A673 (cell line): ENCODE data around the gene CSTF1. TPM values are rescaled to one million over a fixed set of nuclear protein-coding genes. Genes with fewer than 3 reads are reported as not detected.

ENCODE experiments used
- BruUV-seq: library from RNA; stranded (reverse); fragments of 400-500 nt; replicated peaks from 2 replicates; lab custom pipeline; 2021; lab: Mats Ljungman, UMichigan
- CTCF ChIA-PET: fragments of 300-600 bp; sonication (Branson Sonifier 250); formaldehyde crosslinking; loops from one replicate; lab custom pipeline; 2022; ENCODE audit warnings: antibody characterized with exemption; lab: Charles Lee
- POLR2A ChIA-PET: fragments of 300-600 bp; sonication (Branson Sonifier 250); formaldehyde crosslinking; loops from one replicate; lab custom pipeline; 2022; ENCODE audit warnings: antibody characterized with exemption; ENCODE audit not compliant: low non-redundant PET; lab: Charles Lee
- DNase-seq: peaks from one replicate; pipeline ENCODE4 v3.0.0-alpha.2; 2015; ENCODE audit warnings: low spot score
- H3K27ac ChIP-seq: fragments of 200-600 bp; sonication (generic); 2 replicates; pipeline ENCODE4 v1.5.1; 2016; ENCODE audit warnings: mixed run types, low read depth, mild to moderate bottlenecking, mixed read lengths, antibody characterized with exemption, low read length; ENCODE audit not compliant: poor library complexity, severe bottlenecking
- H3K27me3 ChIP-seq: fragments of 200-600 bp; sonication (generic); replicated peaks from 2 replicates; pipeline ENCODE4 v1.6.1; 2017; ENCODE audit warnings: mixed run types, low read depth, mild to moderate bottlenecking, mixed read lengths, antibody characterized with exemption, low read length; ENCODE audit not compliant: insufficient read depth, poor library complexity
- H3K36me3 ChIP-seq: fragments of 200-600 bp; sonication (generic); 2 replicates; pipeline ENCODE4 v1.6.1; 2016; ENCODE audit warnings: mixed run types, mild to moderate bottlenecking, mixed read lengths, antibody characterized with exemption, low read length; ENCODE audit not compliant: insufficient read depth, poor library complexity, severe bottlenecking
- H3K4me1 ChIP-seq: fragments of 200-600 bp; sonication (generic); 2 replicates; pipeline ENCODE4 v1.6.1; 2017; ENCODE audit warnings: mixed run types, mild to moderate bottlenecking, mixed read lengths, antibody characterized with exemption, low read length; ENCODE audit not compliant: insufficient read depth, poor library complexity, severe bottlenecking
- H3K4me3 ChIP-seq: fragments of 200-600 bp; sonication (generic); 2 replicates; pipeline ENCODE4 v1.5.1; 2016; ENCODE audit warnings: low read depth, mixed run types, mild to moderate bottlenecking, mixed read lengths, low read length; ENCODE audit not compliant: poor library complexity, severe bottlenecking
- H3K9me3 ChIP-seq: fragments of 200-600 bp; sonication (generic); 2 replicates; pipeline ENCODE4 v1.6.1; 2016; ENCODE audit warnings: mixed run types, low read depth, mild to moderate bottlenecking, mixed read lengths, antibody characterized with exemption, low read length; ENCODE audit not compliant: poor library complexity, severe bottlenecking
- CTCF ChIP-seq: fragments of 300-800, 200-600 bp; sonication (generic); conservative IDR thresholded peaks from 2 replicates; pipeline ENCODE4 v1.5.1; 2017; ENCODE audit warnings: low read depth, mild to moderate bottlenecking, antibody characterized with exemption, low read length, moderate library complexity, mixed read lengths
- EZH2 ChIP-seq: fragments of 200-600 bp; sonication (generic); IDR thresholded peaks from 2 replicates; pipeline ENCODE4 v1.6.1; 2017; ENCODE audit warnings: borderline replicate concordance, low read depth, mild to moderate bottlenecking, mixed read lengths, antibody characterized with exemption, low read length; ENCODE audit not compliant: poor library complexity, severe bottlenecking
- intact Hi-C: fragments of 100-400 bp; cut with micrococcal nuclease; formaldehyde crosslinking; loops from one replicate; pipeline ENCODE4 v1.10.0; 2022; ENCODE audit not compliant: unreplicated experiment
- total RNA-seq: library from RNA; stranded (reverse); gene quantifications from 2 replicates; pipeline ENCODE4 v1.2.3, GENCODE V29; 2021

The CSTF1 gene
- total RNA-seq, 1 experiment from 2014 or later, result 58.2 TPM

GRCh38 chr20:56372850-56373249, 19.6 kb upstream of the CSTF1 start:
- BruUV-seq, result no TSS peak
- TF ChIP-seq CTCF (no peak), EZH2 (no peak)
- H3K36me3 ChIP-seq, result peaks cover 85% of the 10 kb centered on the region
- ChIA-PET CTCF (no interaction called here), POLR2A (no interaction called here)
- DNase-seq, result no peak
- no peak overlapping the region for H3K4me3 ChIP-seq
- H3K4me1 ChIP-seq, result no peaks in the 10 kb centered on the region
- no peaks in the 10 kb centered on the region for H3K27me3 ChIP-seq
- intact Hi-C loops, result no loop called here
- H3K27ac ChIP-seq, result no peak overlapping the region
- no peaks in the 10 kb centered on the region for H3K9me3 ChIP-seq

- H3K36me3 ChIP-seq, result peaks cover 90% of the 10 kb centered on the region
- ChIA-PET POLR2A (no interaction called here), CTCF (interaction anchor here (0.7 kb wide), 1 partner anchor 16 kb away, joined by 3 read pairs; no protein-coding TSS in a partner anchor)
- no peak overlapping the region for H3K4me3 ChIP-seq
- no peaks in the 10 kb centered on the region for H3K27me3 ChIP-seq
- H3K4me1 ChIP-seq, result no peaks in the 10 kb centered on the region
- DNase-seq, result peak; percentile 41
- no peak overlapping the region for H3K27ac ChIP-seq
- intact Hi-C loops, result no loop called here
- TF ChIP-seq CTCF (no peak), EZH2 (no peak)
- no TSS peak for BruUV-seq
- no peaks in the 10 kb centered on the region for H3K9me3 ChIP-seq
Measured at GRCh38 chr20:56373942-56374341, 18.5 kb upstream of the CSTF1 start.

GRCh38 chr20:56376331-56376730, 16.1 kb upstream of the CSTF1 start:
- Histone ChIP-seq H3K36me3 (peaks cover 91% of the 10 kb centered on the region), H3K4me3 (no peak overlapping the region), H3K27me3 (no peaks in the 10 kb centered on the region), H3K27ac (no peak overlapping the region), H3K4me1 (no peaks in the 10 kb centered on the region), H3K9me3 (no peaks in the 10 kb centered on the region)
- intact Hi-C loops, result no loop called here
- ChIA-PET CTCF (no interaction called here), POLR2A (interaction anchor here (0.6 kb wide), 1 partner anchor 12 kb away, joined by 4 read pairs; no protein-coding TSS in a partner anchor)
- no peak for TF ChIP-seq CTCF
- TF ChIP-seq EZH2, result no peak
- DNase-seq, result no peak
- BruUV-seq, result no TSS peak
